GM23338 (cell line): ENCODE results near the gene WWP2. TPM values are rescaled to one million over a fixed set of nuclear protein-coding genes. Genes with fewer than 3 reads are reported as not detected.
A peak's percentile ranks its signal among the peaks of the same experiment; 100 is the strongest.

ENCODE experiments used
- microRNA counts: library from miRNA; unstranded; fragments of <30 nt; microRNA quantifications from one replicate; lab custom pipeline; 2017
- microRNA-seq: library from miRNA; unstranded; fragments of <30 nt; microRNA quantifications from one replicate; pipeline ENCODE4, GENCODE V29; 2017
- polyA plus RNA-seq: library from polyadenylated mRNA; unstranded; fragments of >200 nt; fragmentation: Nextera tagmentation; extraction: Ambion mirVana; gene quantifications from 2 replicates; pipeline ENCODE4 v1.2.1, GENCODE V29; 2016
- small RNA-seq: library from RNA; depleted of rRNA; stranded (forward); fragments of <200 nt; gene quantifications from one replicate; pipeline ENCODE3, GENCODE V24; 2014; ENCODE audit warnings: low replicate concordance
- total RNA-seq: library from RNA; depleted of rRNA; stranded (reverse); fragments of >200 nt; shearing (Covaris generic); gene quantifications from 2 replicates; pipeline ENCODE4 v1.2.3, GENCODE V29; 2014; rRNA removed

Gene WWP2
- total and polyA plus RNA-seq, 2 experiments from 2014 or later: 12.3 to 35.5 TPM

MicroRNA genes within 50 kb of the gene (microRNA counts, 767-probe panel; counts per million panel counts)
- not detected for microRNA hsa-miR-140-3p (lab: Ali Mortazavi, UCI)
- microRNA hsa-miR-140-5p (lab: Ali Mortazavi, UCI): 4,213 counts per million, percentile 10 among the panel's probes with 10 or more counts

Small RNA genes within 50 kb of the gene (microRNA-seq; reads per million reads assigned to microRNA genes)
- 267 reads per million, percentile 76 among the genes with 10 or more reads in this experiment for gene MIR140

Small RNA genes within 50 kb of the gene (small RNA-seq; reads per million reads assigned to genes)
- gene AC026468.1 (not detected), gene MIR140 (24.8 reads per million, percentile 98 among the genes with 10 or more reads in this experiment), gene RF00091 (not detected)

Other genes starting within 250 kb of the WWP2 start
- gene NFAT5, start 196.4 kb upstream of the WWP2 start, total RNA-seq: 27.0 and 31.9 TPM in 2 replicates
- gene NFAT5, start 196.4 kb upstream of the WWP2 start, polyA plus RNA-seq: 10.6 and 12.6 TPM in 2 replicates
- gene NQO1, start 35.8 kb upstream of the WWP2 start, total RNA-seq: 75.9 and 80.9 TPM in 2 replicates
- gene NQO1, start 35.8 kb upstream of the WWP2 start, polyA plus RNA-seq: 83.4 and 86.3 TPM in 2 replicates
- 41.4 and 44.1 TPM in 2 replicates for gene NOB1, start 7.4 kb upstream of the WWP2 start, total RNA-seq
- gene NOB1, start 7.4 kb upstream of the WWP2 start, polyA plus RNA-seq: 54.1 and 56.6 TPM in 2 replicates
- gene CLEC18A, start 189.0 kb downstream of the WWP2 start, total RNA-seq: 0.16 and 0.90 TPM in 2 replicates
- 0.13 and 0.23 TPM in 2 replicates for gene CLEC18A, start 189.0 kb downstream of the WWP2 start, polyA plus RNA-seq